Globus pallidus (tissue), 1 donor: Measurements from ENCODE around the gene SLMAP.
A peak's percentile ranks its signal among the peaks of the same experiment; 100 is the strongest.

Experiments used
- DNase-seq: peaks from one replicate; pipeline ENCODE4 v3.0.0-alpha.2; 2015; ENCODE audit warnings: low spot score

SLMAP gene

DNA sequence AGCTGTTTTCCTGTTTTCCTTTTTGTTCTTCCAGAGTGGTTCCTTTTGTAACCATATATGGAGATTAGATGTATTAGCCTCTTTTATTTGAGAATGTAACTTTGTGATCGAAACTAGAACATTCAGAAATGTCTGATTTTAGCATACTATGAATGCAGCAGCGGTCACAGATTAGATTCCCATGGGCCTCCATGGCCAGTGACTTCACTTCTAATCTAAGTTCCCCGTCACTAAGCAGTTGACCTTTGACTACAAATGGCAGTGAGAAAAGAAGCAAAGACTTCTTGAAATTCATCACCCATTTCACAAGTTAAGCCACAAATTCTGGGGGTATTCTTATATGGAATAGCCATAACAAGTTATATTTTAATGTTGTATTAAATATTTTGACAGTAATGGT is 137.6 kb downstream of the SLMAP start:
- DNase-seq = no peak

DNA sequence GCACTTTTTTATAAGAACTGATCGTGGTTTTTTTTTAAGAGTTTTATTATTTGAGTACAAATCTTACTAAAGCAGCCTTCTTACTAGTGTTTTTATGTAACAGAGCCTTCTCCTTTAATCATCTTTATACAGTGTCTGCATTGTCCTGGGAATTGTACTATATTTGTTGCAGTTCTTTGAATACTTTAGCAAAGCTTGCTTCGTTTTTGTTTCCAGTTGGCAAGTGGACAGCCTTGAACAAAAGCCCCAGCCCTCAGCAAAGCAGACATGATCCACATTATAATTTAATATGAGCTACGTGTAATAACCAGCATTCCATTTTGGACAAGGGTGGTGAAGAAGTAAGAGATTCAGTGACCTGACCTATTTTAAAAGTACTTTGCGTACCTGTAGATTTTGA is 139.9 kb downstream of the SLMAP start:
- DNase-seq = peak; percentile 45

GRCh38 chr3:57896691-57897090 is 140.6 kb downstream of the SLMAP start:
- DNase-seq = no peak

GRCh38 chr3:57900786-57901185 is 144.7 kb downstream of the SLMAP start:
- DNase-seq = no peak

DNA sequence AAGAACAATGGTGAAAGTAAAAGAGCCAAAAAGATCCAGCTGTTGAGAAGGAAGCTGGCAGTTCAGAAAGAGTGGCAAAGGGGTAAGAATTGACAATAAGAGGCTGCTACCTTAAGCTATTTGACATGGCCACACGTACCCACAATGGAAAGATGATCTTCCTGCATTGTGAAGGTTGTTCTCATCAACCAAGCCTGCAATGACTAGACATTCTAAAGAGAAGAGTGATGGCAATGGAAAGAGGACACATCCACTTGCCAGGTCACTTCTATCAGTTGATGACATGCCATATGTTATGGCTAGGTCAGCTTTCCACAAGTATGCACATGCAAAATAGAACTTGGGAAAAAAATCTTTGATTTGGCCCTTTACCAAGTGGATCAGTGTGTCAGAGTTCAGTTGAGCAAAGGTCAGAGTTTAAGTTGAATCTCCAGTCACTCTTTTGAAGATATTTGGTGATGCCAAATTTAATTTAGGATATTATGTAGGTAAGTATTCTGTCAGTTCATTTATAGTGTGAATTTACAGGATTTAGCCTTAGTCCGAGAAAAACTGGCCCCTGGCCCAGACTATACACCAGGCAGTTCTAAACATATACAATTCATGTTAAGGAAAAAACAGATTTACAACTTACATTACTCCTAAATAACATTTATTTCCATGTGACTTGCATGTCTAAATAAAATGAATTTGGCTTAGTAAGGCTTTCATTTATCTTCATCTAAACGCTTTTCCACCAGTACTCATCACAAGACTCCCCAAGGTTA is 147.2 kb downstream of the SLMAP start:
- DNase-seq = no peak

DNA sequence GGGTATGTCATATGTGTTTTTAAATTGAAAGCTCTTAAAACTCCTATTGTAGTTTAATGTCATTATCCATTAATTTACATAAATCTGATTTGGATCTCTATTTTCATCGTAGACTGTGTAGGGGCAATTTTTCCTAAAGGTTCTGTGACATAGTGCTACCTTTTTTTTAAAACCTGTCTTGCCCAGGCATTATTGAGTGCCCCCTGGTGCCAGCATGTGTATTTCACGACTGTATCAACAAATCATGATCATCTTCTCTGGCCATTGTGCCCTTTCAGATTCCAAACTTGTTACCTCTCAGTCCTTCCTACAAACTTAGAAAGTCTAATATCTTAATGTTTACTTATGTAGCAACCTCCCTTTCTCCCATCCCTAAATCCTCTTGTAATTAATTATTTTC is 154.9 kb downstream of the SLMAP start:
- no peak for DNase-seq

GRCh38 chr3:57911593-57911992 is 155.5 kb downstream of the SLMAP start:
- DNase-seq = no peak

DNA sequence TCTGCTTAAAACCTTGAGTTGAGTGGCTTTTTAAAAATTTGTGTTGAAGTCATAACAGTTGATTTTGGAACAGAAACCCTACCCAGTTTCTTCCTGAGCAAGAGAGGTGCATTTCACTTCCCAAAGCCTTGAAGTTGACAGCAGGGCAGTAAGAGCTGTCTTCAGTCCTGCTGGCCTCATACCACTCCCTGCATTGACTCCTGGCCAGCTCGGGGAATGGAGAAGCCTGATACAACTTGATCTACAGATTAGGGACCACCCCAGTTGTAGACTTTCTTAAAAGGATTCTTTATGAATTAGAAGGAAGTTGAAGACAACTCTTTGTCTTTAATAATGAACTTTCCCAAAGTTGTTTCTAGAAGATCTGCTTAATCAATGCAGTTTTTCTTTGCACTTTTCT is 161.5 kb downstream of the SLMAP start:
- DNase-seq = no peak

DNA sequence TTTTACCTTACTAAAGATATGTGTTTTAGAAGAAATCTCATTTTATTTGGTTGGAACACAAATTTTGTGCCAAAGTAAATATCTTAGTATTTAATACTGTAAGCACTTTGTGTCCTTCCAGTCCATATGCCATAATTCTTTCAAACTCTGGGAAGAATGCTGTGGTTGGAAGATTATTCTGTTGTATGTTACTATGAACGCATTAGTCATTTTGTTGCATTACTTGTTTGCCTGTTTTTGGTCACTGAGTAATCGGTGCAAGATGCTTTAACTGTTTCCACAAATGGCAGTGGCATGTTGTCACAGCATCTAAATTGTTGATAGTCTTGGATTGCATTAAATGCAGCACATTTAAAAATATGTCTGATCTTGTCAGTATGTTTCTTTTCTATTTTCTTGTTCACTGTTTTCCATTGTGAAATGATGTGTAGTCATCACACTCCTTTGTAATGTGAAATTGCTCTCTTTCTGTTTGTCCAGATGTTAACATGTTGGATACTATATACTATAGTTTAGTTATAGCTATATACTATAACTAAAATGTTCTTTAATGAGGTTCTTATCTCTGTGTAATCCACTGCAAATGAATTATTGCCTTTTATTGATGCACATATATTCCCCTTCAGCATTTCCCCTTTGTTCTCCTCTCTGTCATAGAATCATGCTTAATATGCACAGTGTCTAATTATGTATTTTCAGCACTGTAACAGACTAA is 162.2 kb downstream of the SLMAP start:
- DNase-seq = no peak

GRCh38 chr3:57919987-57920386 is 163.9 kb downstream of the SLMAP start:
- no peak for DNase-seq

- DNase-seq = no peak
These were observed 167.0 kb downstream of the SLMAP start for GRCh38 chr3:57923101-57923500.

DNA sequence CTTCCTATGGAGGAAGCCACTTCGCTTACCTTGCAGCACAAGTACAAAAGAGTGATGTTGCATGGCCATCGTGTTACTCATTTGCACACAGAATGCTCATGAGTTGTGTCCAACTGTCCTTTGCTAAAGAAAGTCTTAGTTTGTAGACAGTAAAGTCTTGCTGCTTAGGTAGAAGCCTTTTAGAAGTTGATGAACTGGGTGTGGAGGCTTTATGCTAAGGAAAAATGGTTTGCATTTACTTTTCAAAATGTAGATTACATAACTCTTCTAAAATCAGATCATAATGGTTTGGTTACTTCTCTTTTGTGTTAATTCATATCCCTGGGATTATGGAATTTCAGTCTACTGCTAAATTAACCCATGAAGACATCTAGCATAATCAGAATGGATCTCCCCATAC is 167.6 kb downstream of the SLMAP start:
- DNase-seq = no peak

DNA sequence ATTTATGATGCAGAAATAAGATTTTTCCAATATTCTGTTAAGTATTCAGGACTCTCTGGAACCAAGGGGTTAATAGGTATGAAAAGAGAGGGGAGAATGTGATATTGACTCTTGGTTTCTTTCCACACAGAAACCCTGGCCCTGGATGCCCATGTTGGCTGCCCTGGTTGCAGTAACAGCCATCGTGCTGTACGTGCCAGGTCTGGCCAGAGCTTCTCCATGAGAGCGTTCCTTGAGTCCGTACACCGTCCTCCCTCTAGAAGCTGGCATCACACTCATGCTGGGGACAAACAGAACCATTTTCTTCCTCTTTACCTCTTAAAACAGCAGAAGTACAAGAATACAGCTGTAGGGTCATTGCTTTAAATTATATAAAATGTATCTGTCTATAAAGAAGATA is 171.1 kb downstream of the SLMAP start:
- DNase-seq = no peak

DNA sequence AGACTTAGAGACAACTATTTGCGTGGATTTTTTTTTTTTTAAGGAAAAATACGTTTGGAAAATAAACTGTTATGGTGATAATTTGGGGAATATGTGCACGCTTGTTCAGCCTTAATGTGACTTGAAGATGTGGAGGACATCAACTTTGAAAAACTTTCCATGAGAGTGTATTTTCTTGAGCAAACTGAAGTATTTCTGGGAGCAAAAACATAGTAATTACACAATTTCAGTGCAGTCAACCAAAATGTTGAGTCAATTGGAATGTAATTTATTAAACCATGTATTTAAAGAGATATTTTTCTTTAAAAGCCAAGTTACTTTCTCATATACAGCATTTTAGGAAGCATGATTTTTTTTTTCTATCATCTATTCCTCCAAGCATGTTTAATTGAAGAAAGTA is 171.8 kb downstream of the SLMAP start:
- DNase-seq = no peak

GRCh38 chr3:57928511-57928910 is 172.4 kb downstream of the SLMAP start:
- DNase-seq = no peak

GRCh38 chr3:57929988-57930387 is 173.9 kb downstream of the SLMAP start:
- DNase-seq = no peak

DNA sequence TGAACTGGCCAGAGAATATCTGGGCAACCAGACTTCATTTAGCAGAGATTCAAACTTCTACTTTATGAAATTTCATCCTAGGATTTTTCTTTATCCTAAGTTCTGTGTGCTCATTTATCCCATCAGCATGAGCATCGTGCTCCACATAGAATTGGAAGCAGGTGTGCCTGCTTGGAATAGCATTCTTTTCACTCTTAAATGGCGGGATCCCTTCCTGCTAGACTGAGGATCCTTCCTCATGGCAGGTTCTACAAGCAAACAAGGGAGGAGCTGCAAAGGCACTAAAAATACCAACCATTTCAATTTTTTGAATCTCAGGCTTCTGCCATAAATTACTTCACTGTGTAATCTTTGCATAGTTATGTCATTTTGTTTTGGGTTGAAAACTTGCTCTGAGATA is 177.5 kb downstream of the SLMAP start:
- no peak for DNase-seq

- DNase-seq = no peak
These were observed 178.3 kb downstream of the SLMAP start for GRCh38 chr3:57934373-57934772.

DNA sequence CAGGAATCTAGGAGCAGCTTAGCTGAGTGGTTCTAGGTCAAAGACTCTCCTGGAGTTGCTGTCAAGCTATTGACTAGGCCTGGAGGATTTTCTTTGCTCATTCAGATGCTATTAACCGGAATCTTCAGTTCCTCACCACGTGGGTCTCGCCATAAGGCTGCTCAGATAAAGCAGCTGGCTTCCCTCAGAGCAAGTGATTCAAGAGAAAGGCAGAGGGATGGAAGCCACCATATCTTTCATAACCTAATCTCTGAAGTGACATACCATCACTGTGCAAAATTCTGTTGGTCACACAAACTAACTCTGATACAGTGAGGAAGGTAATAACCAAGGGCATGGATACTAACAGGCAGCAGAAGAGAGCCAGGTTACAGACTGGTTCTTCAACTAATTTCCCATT is 179.4 kb downstream of the SLMAP start:
- DNase-seq = no peak

GRCh38 chr3:57937092-57937491 is 181.0 kb downstream of the SLMAP start:
- no peak for DNase-seq

DNA sequence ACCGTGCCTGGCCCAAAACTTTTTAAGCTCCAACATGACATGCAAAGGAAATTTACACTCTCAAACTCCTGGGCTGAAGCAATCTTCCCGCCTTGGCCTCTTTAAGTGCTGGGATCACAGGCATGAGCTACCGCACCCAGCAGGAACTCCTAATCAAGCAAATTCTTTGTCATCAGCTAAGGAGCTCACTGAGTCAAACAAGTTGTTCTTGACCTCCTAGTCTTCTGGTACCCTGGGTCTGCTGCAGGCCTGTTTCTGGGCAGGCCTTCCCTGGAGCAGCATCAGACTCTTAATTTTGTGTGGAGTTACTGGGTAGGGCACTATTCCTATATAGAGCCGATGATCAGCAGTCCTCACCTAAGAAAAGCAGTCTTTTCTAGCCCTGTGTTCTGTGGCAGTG is 183.7 kb downstream of the SLMAP start:
- DNase-seq = no peak

DNA sequence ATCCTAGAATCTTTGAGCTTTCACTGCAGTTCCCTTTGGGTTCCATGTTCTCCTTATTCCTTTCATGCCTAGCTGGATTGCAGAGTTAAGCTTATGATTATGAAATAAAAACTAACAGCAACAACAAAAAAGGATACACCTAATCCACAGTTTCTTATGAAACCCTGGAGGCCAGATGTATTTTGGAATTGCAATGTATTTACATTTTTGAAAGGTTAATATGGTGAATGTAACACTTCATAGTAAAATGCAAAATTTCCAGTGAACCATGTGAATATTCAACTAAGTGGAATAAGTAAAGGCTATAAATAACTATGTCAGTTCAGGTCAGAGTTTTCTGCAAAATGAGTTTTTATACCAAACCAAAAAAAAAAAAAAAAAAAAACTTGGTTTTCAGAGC is 186.3 kb downstream of the SLMAP start:
- DNase-seq = no peak

DNA sequence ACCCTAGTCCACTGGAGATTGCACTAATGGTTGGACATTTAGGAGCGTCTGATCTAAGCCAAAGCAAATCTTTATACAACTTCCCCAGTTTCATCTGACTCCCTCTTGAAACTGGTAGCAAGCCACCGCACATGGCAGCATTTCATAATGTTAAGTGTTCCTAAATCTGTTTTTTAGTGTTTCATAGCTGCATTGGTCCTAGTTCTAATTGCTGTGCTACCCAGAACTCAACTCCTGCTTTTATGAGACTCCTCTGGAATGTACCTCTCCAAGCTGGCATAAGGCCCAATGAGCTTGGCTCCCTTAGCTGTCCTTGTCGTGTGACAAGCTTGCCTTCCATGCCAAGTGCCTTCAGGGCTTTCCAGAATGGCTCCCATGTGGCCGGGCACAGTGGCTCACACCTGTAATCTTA is 186.8 kb downstream of the SLMAP start:
- DNase-seq = no peak
